Measurements from ENCODE around the gene BACE2.

Gene BACE2

GRCh38 chr21:41234569-41234968, 66.6 kb downstream of the BACE2 start:
- TF ChIP-seq HOXC10 (CRISPR knock-in tag; IDR thresholded peaks at IDR 0.05) (no peak), ZNF311 (tag by site-specific recombination; IDR thresholded peaks at IDR 0.05; ENCODE audit: borderline replicate concordance) (no peak), ZNF514 (tag by site-specific recombination; IDR thresholded peaks at IDR 0.05) (no peak), ZNF426 (tag by site-specific recombination; IDR thresholded peaks at IDR 0.05) (no peak), ZNF341 (tag by site-specific recombination; IDR thresholded peaks at IDR 0.05; ENCODE audit: low read depth) (no peak)
- H3K9me3 ChIP-seq (ENCODE audit: control insufficient read depth, insufficient read depth, low read depth, low read length), result no peaks in the 10 kb centered on the region
- no peaks in the 10 kb centered on the region for H3K4me1 ChIP-seq (ENCODE audit: control insufficient read depth, insufficient read depth, low read length)
- H3K27ac ChIP-seq (ENCODE audit: extremely low read depth, low read depth, low read length), result no peak overlapping the region
- POLR2A ChIA-PET, result no interaction called here
- H3K36me3 ChIP-seq (ENCODE audit: control insufficient read depth in 2 of 2, insufficient read depth in 1 of 2, low read length in 2 of 2), result peaks cover 3 to 10% of the 10 kb centered on the region in 2 experiments; a peak in 2 of 3 replicates
- CTCF ChIA-PET, result interaction anchor here (1.1 kb wide), 1 partner anchor 49 kb away, joined by 4 read pairs; no protein-coding TSS in a partner anchor
- no peak overlapping the region for H3K4me3 ChIP-seq (ENCODE audit: low read depth, low read length)

- no peak for TF ChIP-seq ZNF274 (IDR thresholded peaks at IDR 0.05; ENCODE audit: low read length)
- TF ChIP-seq ZNF274 (tag by site-specific recombination; IDR thresholded peaks at IDR 0.05; ENCODE audit: borderline replicate concordance), result no peak
- TF ChIP-seq CTCF (tag by site-specific recombination; IDR thresholded peaks at IDR 0.05), result no peak
- no peak for TF ChIP-seq BCL11B (tag by site-specific recombination; IDR thresholded peaks at IDR 0.05; ENCODE audit: low read depth)
- no peak for TF ChIP-seq ZNF311 (tag by site-specific recombination; IDR thresholded peaks at IDR 0.05; ENCODE audit: borderline replicate concordance)
- TF ChIP-seq MZF1 (tag by site-specific recombination; IDR thresholded peaks at IDR 0.05; ENCODE audit: borderline replicate concordance), result no peak
- TF ChIP-seq ZNF501 (tag by site-specific recombination; IDR thresholded peaks at IDR 0.05), result no peak
- no peak for TF ChIP-seq ZNF621 (tag by site-specific recombination; IDR thresholded peaks at IDR 0.05)
- no peak for TF ChIP-seq ZBTB21 (tag by site-specific recombination; IDR thresholded peaks at IDR 0.05)
- Histone ChIP-seq H3K4me1 (ENCODE audit: control insufficient read depth, insufficient read depth, low read length) (no peaks in the 10 kb centered on the region), H3K9me3 (ENCODE audit: control insufficient read depth, insufficient read depth, low read depth, low read length) (no peaks in the 10 kb centered on the region), H3K36me3 (ENCODE audit: control insufficient read depth in 2 of 2, insufficient read depth in 1 of 2, low read length in 2 of 2) (peaks cover 3 to 10% of the 10 kb centered on the region in 2 experiments; a peak in 2 of 3 replicates), H3K4me3 (ENCODE audit: low read depth, low read length) (no peak overlapping the region), H3K27ac (ENCODE audit: extremely low read depth, low read depth, low read length) (no peak overlapping the region)
- ChIA-PET CTCF (interaction anchor here (1.1 kb wide), 1 partner anchor 49 kb away, joined by 4 read pairs; no protein-coding TSS in a partner anchor), POLR2A (no interaction called here)
Observed at GRCh38 chr21:41235201-41235600, 67.2 kb downstream of the BACE2 start.

- ChIA-PET CTCF (interaction anchor here (0.7 kb wide), 1 partner anchor 135 kb away, joined by 3 read pairs; no protein-coding TSS in a partner anchor), POLR2A (no interaction called here)
- Histone ChIP-seq H3K36me3 (ENCODE audit: control insufficient read depth in 2 of 2, insufficient read depth in 1 of 2, low read length in 2 of 2) (peaks cover 3 to 10% of the 10 kb centered on the region in 2 experiments; a peak in 2 of 3 replicates), H3K9me3 (ENCODE audit: control insufficient read depth, insufficient read depth, low read depth, low read length) (no peaks in the 10 kb centered on the region), H3K27ac (ENCODE audit: extremely low read depth, low read depth, low read length) (no peak overlapping the region), H3K4me1 (ENCODE audit: control insufficient read depth, insufficient read depth, low read length) (no peaks in the 10 kb centered on the region), H3K4me3 (ENCODE audit: low read depth, low read length) (no peak overlapping the region)
- TF ChIP-seq ZBTB44 (tag by site-specific recombination; IDR thresholded peaks at IDR 0.05) (no peak), ZFP41 (tag by site-specific recombination; IDR thresholded peaks at IDR 0.05; ENCODE audit: borderline replicate concordance) (no peak), SETDB1 (IDR thresholded peaks at IDR 0.05; ENCODE audit: insufficient read length, low read length) (no peak), KLF17 (tag by site-specific recombination; IDR thresholded peaks at IDR 0.05) (no peak), OVOL3 (tag by site-specific recombination; IDR thresholded peaks at IDR 0.05) (no peak), ZNF768 (tag by site-specific recombination; IDR thresholded peaks at IDR 0.05) (no peak), WT1 (tag by site-specific recombination; IDR thresholded peaks at IDR 0.05) (no peak), ZNF548 (tag by site-specific recombination; IDR thresholded peaks at IDR 0.05) (no peak), ZNF366 (tag by site-specific recombination; conservative IDR thresholded peaks at IDR 0.05) (no peak), TSHZ1 (tag by site-specific recombination; IDR thresholded peaks at IDR 0.05; ENCODE audit: borderline replicate concordance) (no peak)
Observed at GRCh38 chr21:41236352-41236973, 68.5 kb downstream of the BACE2 start.
